SU-DHL-6 (cell line): Measurements from ENCODE around the gene KCNF1.

ENCODE experiments used
- H2AFZ ChIP-seq: fragments of 200-600 bp; sonication (generic); 2 replicates; pipeline ENCODE4 v1.6.1; 2014; ENCODE audit warnings: low read depth, mild to moderate bottlenecking, moderate library complexity, mixed read lengths, antibody characterized with exemption, low read length; ENCODE audit not compliant: severe bottlenecking
- H3F3A ChIP-seq: fragments of 200-600 bp; shearing (Covaris generic); 2 replicates; pipeline ENCODE4 v1.6.0; 2016; ENCODE audit warnings: antibody characterized with exemption, mild to moderate bottlenecking; ENCODE audit not compliant: insufficient read depth
- H3K27ac ChIP-seq: fragments of 200-600 bp; sonication (generic); 2 replicates; pipeline ENCODE4 v1.5.1; 2016; ENCODE audit warnings: low read depth, mild to moderate bottlenecking, low read length, moderate library complexity, mixed read lengths
- H3K27me3 ChIP-seq: fragments of 200-600 bp; sonication (generic), shearing (Covaris generic); 2 replicates; pipeline ENCODE4 v1.6.0; 2014; ENCODE audit warnings: mild to moderate bottlenecking, low read length
- H3K36me3 ChIP-seq: fragments of 200-600 bp; sonication (generic); 2 replicates; pipeline ENCODE4 v1.6.1; 2014; ENCODE audit warnings: mild to moderate bottlenecking, low read length, mixed read lengths
- H3K4me2 ChIP-seq: fragments of 300-600, 200-600 bp; shearing (Covaris generic), sonication (generic); 2 replicates; pipeline ENCODE4 v1.6.0; 2014; ENCODE audit warnings: low read length, low read depth, mild to moderate bottlenecking; ENCODE audit not compliant: poor library complexity, severe bottlenecking
- H3K4me3 ChIP-seq: fragments of 200-600 bp; sonication (generic); 2 replicates; pipeline ENCODE4 v1.5.1; 2014; ENCODE audit warnings: antibody characterized with exemption, low read length, mild to moderate bottlenecking, mixed read lengths; ENCODE audit not compliant: insufficient read depth, poor library complexity, severe bottlenecking
- H3K79me2 ChIP-seq: fragments of 200-600 bp; sonication (generic); 2 replicates; pipeline ENCODE4 v1.6.1; 2014; ENCODE audit warnings: mild to moderate bottlenecking, low read length, moderate library complexity; ENCODE audit not compliant: insufficient read depth
- H3K9ac ChIP-seq: fragments of 200-600 bp; sonication (generic); 2 replicates; pipeline ENCODE4 v1.7.0; 2014; ENCODE audit warnings: mild to moderate bottlenecking, low read length
- H3K9me2 ChIP-seq: fragments of 200-600 bp; sonication (generic); replicated peaks from 2 replicates; pipeline ENCODE4 v1.6.1; 2014; ENCODE audit warnings: low read length; ENCODE audit not compliant: insufficient read depth
- H3K9me3 ChIP-seq: fragments of 200-600 bp; sonication (generic); 2 replicates; pipeline ENCODE4 v1.6.1; 2014; ENCODE audit warnings: low read length, mixed read lengths; ENCODE audit not compliant: insufficient read depth
- H4K20me1 ChIP-seq: fragments of 200-600 bp; sonication (generic); 2 replicates; pipeline ENCODE4 v1.6.1; 2014; ENCODE audit warnings: low read depth, mild to moderate bottlenecking, antibody characterized with exemption, low read length, moderate library complexity, mixed read lengths
- EZH2phosphoT487 ChIP-seq: fragments of 200-600 bp; sonication (generic), shearing (Covaris generic); conservative IDR thresholded peaks from 2 replicates; pipeline ENCODE4 v1.6.1; 2018; ENCODE audit warnings: mild to moderate bottlenecking, antibody characterized with exemption, low read length, moderate library complexity, mixed read lengths
- TF ChIP-seq, protein P1 (sequence below): fragments of 200-600 bp; sonication (generic); IDR thresholded peaks from one replicate; pipeline ENCODE4 v1.5.1; 2017; ENCODE audit warnings: antibody characterized with exemption, mild to moderate bottlenecking, low read length, moderate library complexity; ENCODE audit not compliant: insufficient read depth, poor library complexity, severe bottlenecking

Gene KCNF1

DNA sequence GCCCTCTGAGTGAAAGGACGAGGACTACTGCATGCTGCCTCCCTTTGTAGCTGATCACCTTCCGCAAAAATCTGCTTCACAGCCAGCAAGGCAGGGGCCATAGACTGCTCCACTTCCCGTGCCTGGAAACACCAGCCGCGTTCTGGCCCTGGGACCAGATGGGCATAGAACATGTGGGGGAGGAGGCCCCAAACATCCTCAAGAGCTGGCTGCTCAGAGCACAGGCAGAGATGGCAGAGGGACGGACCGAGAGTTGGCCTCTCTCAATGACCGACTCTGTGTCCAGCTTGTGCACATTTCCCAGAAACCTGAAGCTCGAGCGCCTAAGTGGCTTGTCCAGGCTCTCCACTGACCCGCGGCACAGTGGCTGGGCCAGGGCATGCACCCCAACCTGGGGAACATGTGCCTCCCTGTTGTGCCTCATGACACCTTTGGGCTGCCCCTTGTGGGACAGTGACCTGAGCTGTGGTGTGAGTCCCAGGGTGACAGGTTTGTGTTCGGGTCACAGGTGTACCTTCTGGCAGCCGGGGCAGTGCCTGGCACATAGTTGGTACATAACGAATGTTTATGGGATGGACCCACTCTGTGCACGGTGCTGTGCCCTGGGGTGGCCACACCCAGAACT lies 9.1 kb downstream of the KCNF1 start:
- no peaks in the 10 kb centered on the region for H3K27me3 ChIP-seq
- TF ChIP-seq, protein P1, sequence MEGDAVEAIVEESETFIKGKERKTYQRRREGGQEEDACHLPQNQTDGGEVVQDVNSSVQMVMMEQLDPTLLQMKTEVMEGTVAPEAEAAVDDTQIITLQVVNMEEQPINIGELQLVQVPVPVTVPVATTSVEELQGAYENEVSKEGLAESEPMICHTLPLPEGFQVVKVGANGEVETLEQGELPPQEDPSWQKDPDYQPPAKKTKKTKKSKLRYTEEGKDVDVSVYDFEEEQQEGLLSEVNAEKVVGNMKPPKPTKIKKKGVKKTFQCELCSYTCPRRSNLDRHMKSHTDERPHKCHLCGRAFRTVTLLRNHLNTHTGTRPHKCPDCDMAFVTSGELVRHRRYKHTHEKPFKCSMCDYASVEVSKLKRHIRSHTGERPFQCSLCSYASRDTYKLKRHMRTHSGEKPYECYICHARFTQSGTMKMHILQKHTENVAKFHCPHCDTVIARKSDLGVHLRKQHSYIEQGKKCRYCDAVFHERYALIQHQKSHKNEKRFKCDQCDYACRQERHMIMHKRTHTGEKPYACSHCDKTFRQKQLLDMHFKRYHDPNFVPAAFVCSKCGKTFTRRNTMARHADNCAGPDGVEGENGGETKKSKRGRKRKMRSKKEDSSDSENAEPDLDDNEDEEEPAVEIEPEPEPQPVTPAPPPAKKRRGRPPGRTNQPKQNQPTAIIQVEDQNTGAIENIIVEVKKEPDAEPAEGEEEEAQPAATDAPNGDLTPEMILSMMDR = no peak
- no peak for TF ChIP-seq EZH2phosphoT487
- no peaks in the 10 kb centered on the region for H4K20me1 ChIP-seq
- no peaks in the 10 kb centered on the region for H3K9me2 ChIP-seq
- H3K27ac ChIP-seq = no peak overlapping the region
- H2AFZ ChIP-seq = no peak overlapping the region
- no peak overlapping the region for H3K4me2 ChIP-seq
- H3K36me3 ChIP-seq = no peaks in the 10 kb centered on the region
- H3K9ac ChIP-seq = no peak overlapping the region
- H3K9me3 ChIP-seq = no peaks in the 10 kb centered on the region
- no peak overlapping the region for H3K4me3 ChIP-seq
- H3F3A ChIP-seq = no peaks in the 10 kb centered on the region
- no peaks in the 10 kb centered on the region for H3K79me2 ChIP-seq

DNA sequence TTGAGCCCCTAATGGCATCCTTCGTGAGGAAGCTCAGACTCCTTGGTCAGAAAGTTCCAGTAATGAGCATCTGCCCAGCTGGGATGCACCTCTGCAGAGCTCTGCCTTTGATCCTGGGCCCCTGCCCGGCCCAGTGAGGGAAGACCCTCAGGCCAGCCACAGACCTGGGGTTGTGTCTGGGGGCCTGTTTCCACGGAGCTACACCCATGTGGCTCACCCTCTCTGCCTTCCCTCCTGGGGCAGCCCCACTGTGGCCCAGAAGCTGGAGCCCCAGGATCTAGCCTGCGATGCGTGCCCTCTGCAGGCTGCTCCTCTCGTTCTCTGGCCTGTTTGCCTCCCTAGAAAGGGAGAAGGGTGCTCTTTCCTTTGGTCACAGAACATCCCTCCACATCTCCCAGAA lies 9.8 kb downstream of the KCNF1 start:
- Histone ChIP-seq H3K36me3 (no peaks in the 10 kb centered on the region), H3K4me2 (no peak overlapping the region), H3K4me3 (no peak overlapping the region), H3K79me2 (no peaks in the 10 kb centered on the region), H3K9ac (no peak overlapping the region), H3K27ac (no peak overlapping the region), H3F3A (no peaks in the 10 kb centered on the region), H3K27me3 (no peaks in the 10 kb centered on the region), H3K9me3 (no peaks in the 10 kb centered on the region), H4K20me1 (no peaks in the 10 kb centered on the region), H2AFZ (no peak overlapping the region), H3K9me2 (no peaks in the 10 kb centered on the region)
- no peak for TF ChIP-seq EZH2phosphoT487
- TF ChIP-seq, protein P1 = no peak

DNA sequence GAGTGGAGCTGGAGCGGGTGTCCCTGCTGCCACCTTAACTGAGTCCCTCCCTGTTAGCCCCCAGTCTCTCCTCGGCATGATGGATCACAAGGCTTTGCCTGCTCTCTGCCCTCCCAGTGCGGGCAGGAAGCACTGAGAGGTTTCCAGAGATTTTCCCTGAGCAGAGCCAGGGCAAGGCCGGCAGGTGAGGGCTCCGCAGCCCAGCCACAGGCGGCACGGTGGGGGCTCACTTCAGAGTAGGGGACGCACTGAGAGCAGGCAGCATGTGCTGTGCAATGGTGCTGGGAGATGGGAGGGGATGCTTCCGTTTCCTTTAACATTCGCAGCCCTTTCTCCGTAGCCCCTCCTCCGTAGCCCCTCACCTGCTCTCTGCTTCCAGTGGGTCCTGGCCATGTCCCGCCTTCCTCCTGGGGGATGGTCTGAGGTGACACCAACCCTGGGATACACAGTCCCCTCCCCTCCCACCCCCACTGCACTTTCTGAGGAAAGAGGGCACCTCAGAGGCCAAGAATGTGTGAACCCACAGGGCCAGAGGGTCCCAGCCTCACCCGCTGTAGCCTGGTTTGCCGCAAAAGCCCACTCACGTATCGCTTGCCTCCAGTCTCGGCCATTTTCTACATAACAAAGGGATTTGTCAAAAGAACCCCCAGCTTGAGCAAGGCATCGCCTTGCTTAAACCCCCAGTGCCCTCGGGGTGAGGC lies 10.7 kb downstream of the KCNF1 start:
- H3K9ac ChIP-seq = no peak overlapping the region
- TF ChIP-seq EZH2phosphoT487 = no peak
- TF ChIP-seq, protein P1 = no peak
- no peaks in the 10 kb centered on the region for H3K9me2 ChIP-seq
- no peaks in the 10 kb centered on the region for H3K9me3 ChIP-seq
- H4K20me1 ChIP-seq = no peaks in the 10 kb centered on the region
- no peak overlapping the region for H3K4me3 ChIP-seq
- H2AFZ ChIP-seq = no peak overlapping the region
- H3K36me3 ChIP-seq = no peaks in the 10 kb centered on the region
- no peaks in the 10 kb centered on the region for H3K79me2 ChIP-seq
- H3K27ac ChIP-seq = no peak overlapping the region
- no peaks in the 10 kb centered on the region for H3F3A ChIP-seq
- no peak overlapping the region for H3K4me2 ChIP-seq
- no peaks in the 10 kb centered on the region for H3K27me3 ChIP-seq
